Measurements from ENCODE around the gene ACER1.
A peak's percentile ranks its signal among the peaks of the same experiment; 100 is the strongest.
"Not testable (repeated sequence)": the region's sequence is repeated elsewhere in the genome, so short reads cannot be mapped to it uniquely, and the experiment has no call there.

The ACER1 gene

GRCh38 chr19:6333439-6333838 lies at the start of gene ACER1:
Gene ACER1, minus strand, starts transcription at chr19:6333612. Its CDS starts 61 bp downstream, at chr19:6333551.
- no peak for DNase-seq

- no peak for DNase-seq
These were observed 49.8 kb upstream of the ACER1 start for GRCh38 chr19:6383188-6383587.

- no peak for DNase-seq
These were observed 47.8 kb upstream of the ACER1 start for GRCh38 chr19:6381030-6381750.

GRCh38 chr19:6379744-6380143 lies 46.3 kb upstream of the ACER1 start:
- no peak for DNase-seq

GRCh38 chr19:6378486-6378885 lies 45.1 kb upstream of the ACER1 start:
- no peak for DNase-seq

- no peak for DNase-seq
These were observed 44.6 kb upstream of the ACER1 start for GRCh38 chr19:6378041-6378440.

- DNase-seq = no peak
These were observed 43.2 kb upstream of the ACER1 start for GRCh38 chr19:6376512-6377190.

GRCh38 chr19:6375411-6376010 lies 42.1 kb upstream of the ACER1 start, which contains the start of gene PSPN:
Gene PSPN, minus strand, starts transcription at chr19:6375933. Its CDS starts 84 bp downstream, at chr19:6375849.
- DNase-seq = no peak

GRCh38 chr19:6374711-6375410 lies 41.4 kb upstream of the ACER1 start:
- no peak for DNase-seq

- DNase-seq = no peak
These were observed 40.8 kb upstream of the ACER1 start for GRCh38 chr19:6374161-6374709.

GRCh38 chr19:6373813-6374108 lies 40.3 kb upstream of the ACER1 start:
- no peak for DNase-seq

GRCh38 chr19:6373096-6373812 lies 39.8 kb upstream of the ACER1 start:
- peak; percentile 91 for DNase-seq

GRCh38 chr19:6372594-6373095 lies 39.2 kb upstream of the ACER1 start, which contains the start of gene ALKBH7:
Gene ALKBH7, plus strand, starts transcription at chr19:6372794. Its CDS starts 27 bp downstream, at chr19:6372821.
- DNase-seq = peak; percentile 98

GRCh38 chr19:6364353-6364752 lies 30.9 kb upstream of the ACER1 start:
- no peak for DNase-seq

- no peak for DNase-seq
These were observed 29.0 kb upstream of the ACER1 start for GRCh38 chr19:6362351-6362801.

GRCh38 chr19:6362027-6362350 lies 28.6 kb upstream of the ACER1 start:
- no peak for DNase-seq

GRCh38 chr19:6360857-6361216 lies 27.4 kb upstream of the ACER1 start:
- DNase-seq = not testable (repeated sequence)

GRCh38 chr19:6360445-6360844 lies 27.0 kb upstream of the ACER1 start:
- DNase-seq = not testable (repeated sequence)

- DNase-seq = no peak
These were observed 26.3 kb upstream of the ACER1 start for GRCh38 chr19:6359568-6360341.

- DNase-seq = no peak
These were observed 24.6 kb upstream of the ACER1 start for GRCh38 chr19:6358003-6358402.

GRCh38 chr19:6357174-6357573 lies 23.8 kb upstream of the ACER1 start:
- no peak for DNase-seq
